Ovary (tissue), 3 donors: ENCODE measurements around the gene DTX1.

ENCODE experiments used
- CTCF ChIP-seq, 3 donors: fragments of 450-650 bp in 2 of 3; fragments of 200-600 bp in 1 of 3; IDR thresholded peaks; one replicate each; pipeline versions ENCODE4 v1.5.1 to v1.8.0; 2016 to 2022; ENCODE audit warnings: antibody characterized with exemption in 3 of 3, mild to moderate bottlenecking in 1 of 3
- EP300 ChIP-seq: sonication (generic); formaldehyde crosslinking; IDR thresholded peaks from one replicate; pipeline ENCODE4 v1.6.1; 2017; ENCODE audit warnings: antibody characterized with exemption
- donor health status: DM: no; HTN: no; CAD: no.

GRCh38 chr12:113111247-113111646 is 54.7 kb downstream of the DTX1 start:
- TF ChIP-seq CTCF (IDR thresholded peaks at IDR 0.05), result no peak
- TF ChIP-seq EP300, result no peak
